Measurements from ENCODE around the gene TPCN2. TPM values are rescaled to one million over a fixed set of nuclear protein-coding genes. Genes with fewer than 3 reads are reported as not detected.

The TPCN2 gene
- total and polyA plus RNA-seq, 2 experiments from 2014 or later: 39.4 to 42.2 TPM

- Histone ChIP-seq H3K27ac (no peak overlapping the region), H3K36me3 (no peaks in the 10 kb centered on the region), H3K27me3 (no peaks in the 10 kb centered on the region), H3K4me1 (ENCODE audit: low read depth) (peaks cover 4% of the 10 kb centered on the region), H3K4me3 (no peak overlapping the region), H3K9me3 (ENCODE audit: low read depth) (no peaks in the 10 kb centered on the region)
- DNase-seq (ENCODE audit: low read depth in 1 of 2, low spot score in 1 of 2): no peak
- no peak for TF ChIP-seq CTCF (IDR thresholded peaks at IDR 0.05; ENCODE audit: low read depth, low read length)
Observed at GRCh38 chr11:69183613-69184012, 134.9 kb downstream of the TPCN2 start.

Other genes with a start within 250 kb of the TPCN2 start
- gene CPT1A, start 207.0 kb upstream of the TPCN2 start, total RNA-seq: 7.4 and 10.9 TPM in 2 replicates
- 1.7 and 2.1 TPM in 2 replicates for gene CPT1A, start 207.0 kb upstream of the TPCN2 start, polyA plus RNA-seq
- 75.9 and 97.5 TPM in 2 replicates for gene MRPL21, start 145.1 kb upstream of the TPCN2 start, total RNA-seq
- 194 and 220 TPM in 2 replicates for gene MRPL21, start 145.1 kb upstream of the TPCN2 start, polyA plus RNA-seq
- 17.3 and 21.7 TPM in 2 replicates for gene IGHMBP2, start 145.0 kb upstream of the TPCN2 start, total RNA-seq
- 20.9 and 22.1 TPM in 2 replicates for gene IGHMBP2, start 145.0 kb upstream of the TPCN2 start, polyA plus RNA-seq
- not detected in 2 replicates for gene MRGPRD, start 67.9 kb upstream of the TPCN2 start, total RNA-seq
- not detected in 2 replicates for gene MRGPRD, start 67.9 kb upstream of the TPCN2 start, polyA plus RNA-seq
- 11.2 and 13.8 TPM in 2 replicates for gene MRGPRF, start 35.7 kb upstream of the TPCN2 start, total RNA-seq
- 9.3 and 9.7 TPM in 2 replicates for gene MRGPRF, start 35.7 kb upstream of the TPCN2 start, polyA plus RNA-seq
- 1.1 and 5.5 TPM in 2 replicates for gene SMIM38, start 107.0 kb downstream of the TPCN2 start, total RNA-seq
- gene SMIM38, start 107.0 kb downstream of the TPCN2 start, polyA plus RNA-seq: 0.62 and 2.3 TPM in 2 replicates
- gene MYEOV, start 245.2 kb downstream of the TPCN2 start, total RNA-seq: 0.51 TPM in 1 of 2 replicates, not detected in the other
- gene MYEOV, start 245.2 kb downstream of the TPCN2 start, polyA plus RNA-seq: not detected in 2 replicates

All from cardiac muscle cell (in vitro differentiated cells and primary cell).